Activated naive CD8-positive, alpha-beta T cell treated with anti-CD3 and anti-CD28 coated beads, Interleukin-2, amount 10 ng/mL, durations not matched to agents 7 days and 5 days (primary cell): ENCODE data around the gene RHOB. TPM values are rescaled to one million over a fixed set of nuclear protein-coding genes. Genes with fewer than 3 reads are reported as not detected.
"Not testable (repeated sequence)": the region's sequence is repeated elsewhere in the genome, so short reads cannot be mapped to it uniquely, and the experiment has no call there.

Experiments
- ATAC-seq: fragments of 150-1000 bp; cut with Tn5 transposase; one replicate; pipeline ENCODE4 v1.10.0; 2021; ENCODE audit warnings: low read depth, moderate library complexity
- POLR2A ChIA-PET: fragments of 350-600 bp; sonication (Branson Sonifier 250); formaldehyde crosslinking; loops from one replicate; lab custom pipeline; 2021; ENCODE audit warnings: antibody characterized with exemption; lab: Charles Lee
- DNase-seq: peaks from one replicate; pipeline ENCODE4 v3.0.0; 2021
- H3K27ac Mint-ChIP-seq: one replicate; pipeline ENCODE4 v1.8.0; 2022; ENCODE audit warnings: mild to moderate bottlenecking, mixed read lengths
- H3K27me3 Mint-ChIP-seq: one replicate; pipeline ENCODE4 v1.8.0; 2022; ENCODE audit warnings: mild to moderate bottlenecking, moderate library complexity, mixed read lengths
- H3K36me3 Mint-ChIP-seq: one replicate; pipeline ENCODE4 v1.8.0; 2021; ENCODE audit warnings: mild to moderate bottlenecking, mixed read lengths
- H3K4me1 Mint-ChIP-seq: one replicate; pipeline ENCODE4 v1.8.0; 2021; ENCODE audit warnings: mixed read lengths
- H3K4me3 Mint-ChIP-seq: one replicate; pipeline ENCODE4 v1.8.0; 2022; ENCODE audit warnings: mild to moderate bottlenecking, moderate library complexity, mixed read lengths
- H3K9me3 Mint-ChIP-seq: one replicate; pipeline ENCODE4 v1.8.0; 2021; ENCODE audit warnings: mixed read lengths
- total RNA-seq, 2 experiments: library from RNA; stranded (reverse); gene quantifications; one replicate each; pipeline ENCODE4 v1.2.3, GENCODE V29; 2021

The RHOB gene
- total RNA-seq, 2 experiments from 2014 or later, result 12.1 to 12.7 TPM

GRCh38 chr2:20456116-20456571, 9.3 kb downstream of the RHOB start:
- DNase-seq (no peak), ATAC-seq (no peak)
- Mint-ChIP-seq H3K4me3 (no peak overlapping the region), H3K4me1 (no peaks in the 10 kb centered on the region), H3K27me3 (peaks cover 32% of the 10 kb centered on the region), H3K27ac (no peak overlapping the region), H3K36me3 (no peaks in the 10 kb centered on the region), H3K9me3 (no peaks in the 10 kb centered on the region)
- POLR2A ChIA-PET, result no interaction called here

DNA sequence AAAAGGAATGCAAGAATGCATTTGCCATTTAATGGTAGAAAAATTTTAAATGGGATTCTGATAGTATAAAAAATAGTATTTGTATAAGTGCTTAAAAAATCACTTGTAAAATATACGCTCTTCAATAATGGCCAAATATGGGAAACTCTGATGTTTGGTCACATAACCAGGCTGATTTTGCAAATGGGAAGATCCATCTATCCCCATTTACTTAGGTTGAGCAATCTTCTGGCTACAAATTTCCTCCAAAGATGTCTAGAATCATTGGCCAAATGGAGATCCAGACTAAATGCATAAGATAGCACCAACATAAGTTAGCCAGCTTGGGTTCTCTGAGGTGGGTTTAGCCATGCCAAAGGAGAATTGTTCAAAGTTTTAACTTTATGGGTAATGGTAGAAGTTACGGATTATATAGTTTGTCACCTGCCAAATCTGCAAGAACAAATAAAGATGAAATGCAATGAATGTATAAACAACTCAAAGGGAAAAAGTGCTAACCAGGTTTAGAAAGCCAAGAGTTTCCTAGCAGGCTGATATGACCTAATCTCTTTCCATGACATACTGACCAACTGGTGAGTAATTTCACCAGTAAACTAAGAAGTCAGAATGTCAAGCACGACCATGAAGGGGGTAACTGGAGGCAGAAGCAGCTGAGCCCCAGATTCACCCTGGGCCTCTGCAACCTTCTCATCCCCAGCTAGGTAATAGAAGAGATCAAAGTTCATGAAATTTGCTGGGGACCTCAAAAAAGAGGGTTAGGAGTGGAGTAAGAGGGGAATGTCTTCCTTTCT, 10.0 kb downstream of the RHOB start:
- no peaks in the 10 kb centered on the region for H3K4me1 Mint-ChIP-seq
- ATAC-seq (no peak), DNase-seq (no peak)
- peaks cover 30% of the 10 kb centered on the region for H3K27me3 Mint-ChIP-seq
- POLR2A ChIA-PET, result no interaction called here
- no peaks in the 10 kb centered on the region for H3K36me3 Mint-ChIP-seq
- H3K4me3 Mint-ChIP-seq, result no peak overlapping the region
- H3K27ac Mint-ChIP-seq, result no peak overlapping the region
- peaks cover 3% of the 10 kb centered on the region for H3K9me3 Mint-ChIP-seq

- DNase-seq, result no peak
- Mint-ChIP-seq H3K27me3 (peaks cover 33% of the 10 kb centered on the region), H3K27ac (no peak overlapping the region), H3K4me3 (no peak overlapping the region), H3K36me3 (no peaks in the 10 kb centered on the region), H3K9me3 (peaks cover 3% of the 10 kb centered on the region), H3K4me1 (no peaks in the 10 kb centered on the region)
- no peak for ATAC-seq
- POLR2A ChIA-PET, result no interaction called here
Observed at GRCh38 chr2:20457661-20458630, 11.1 kb downstream of the RHOB start.

- H3K4me3 Mint-ChIP-seq, POLR2A ChIA-PET, H3K27ac Mint-ChIP-seq, H3K36me3 Mint-ChIP-seq, DNase-seq, H3K4me1 Mint-ChIP-seq, H3K9me3 Mint-ChIP-seq, ATAC-seq: not testable (repeated sequence)
- peaks cover 36% of the 10 kb centered on the region for H3K27me3 Mint-ChIP-seq
Observed at GRCh38 chr2:20458737-20459484, 12.0 kb downstream of the RHOB start.

GRCh38 chr2:20465716-20466394, 19.0 kb downstream of the RHOB start:
- no peak for ATAC-seq
- POLR2A ChIA-PET, result no interaction called here
- H3K27me3 Mint-ChIP-seq, result peaks cover 21% of the 10 kb centered on the region
- DNase-seq, result no peak
- peaks cover 3% of the 10 kb centered on the region for H3K9me3 Mint-ChIP-seq
- no peaks in the 10 kb centered on the region for H3K4me1 Mint-ChIP-seq
- H3K4me3 Mint-ChIP-seq, result no peak overlapping the region
- no peak overlapping the region for H3K27ac Mint-ChIP-seq
- no peaks in the 10 kb centered on the region for H3K36me3 Mint-ChIP-seq

GRCh38 chr2:20467789-20468548, 21.1 kb downstream of the RHOB start:
- no peak for ATAC-seq
- peaks cover 4% of the 10 kb centered on the region for H3K27me3 Mint-ChIP-seq
- POLR2A ChIA-PET, result no interaction called here

DNA sequence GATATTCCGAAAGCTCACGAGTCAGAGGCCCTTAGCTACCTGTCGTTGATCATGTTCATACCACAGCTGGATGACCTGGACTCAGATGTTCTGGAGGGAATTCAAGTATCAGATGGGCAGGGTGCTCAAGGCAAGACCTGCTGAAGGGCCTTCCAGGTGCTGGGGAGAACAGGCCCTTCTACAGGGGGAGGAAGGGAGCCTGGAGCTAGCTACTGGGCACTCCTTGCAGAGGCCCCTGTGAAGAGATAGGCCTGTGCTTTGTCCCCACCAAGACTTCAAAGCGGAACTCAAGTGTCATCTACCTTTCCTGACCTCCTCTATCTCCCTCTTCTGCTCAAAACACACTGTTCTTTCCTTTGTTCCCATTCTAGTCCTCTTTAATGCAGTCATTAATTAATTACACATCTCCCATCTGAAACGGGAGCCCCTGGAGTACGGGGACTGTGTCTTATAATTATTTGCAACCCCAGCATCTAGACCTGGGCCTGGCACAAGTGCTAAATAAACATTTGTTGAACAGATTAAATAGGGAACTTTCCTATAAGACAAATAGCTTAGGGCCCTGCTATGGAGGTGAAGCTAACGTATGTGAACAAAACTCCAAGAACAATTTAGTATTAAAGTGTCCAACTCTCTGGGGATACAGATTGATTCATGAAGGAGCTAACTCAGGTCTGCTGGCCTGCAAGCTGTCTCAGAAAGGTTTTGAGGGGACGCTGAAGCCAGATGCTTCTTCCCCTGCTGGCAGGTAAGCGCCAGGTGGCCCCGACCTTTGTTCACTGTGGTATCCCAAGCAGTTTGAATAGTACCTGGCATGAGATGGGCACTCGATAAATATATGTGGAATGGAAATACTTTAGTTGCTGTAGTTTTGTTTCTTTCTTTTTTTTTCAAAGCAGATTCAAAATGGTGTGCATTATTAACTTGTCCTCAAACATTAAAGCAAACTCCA, 22.0 kb downstream of the RHOB start:
- POLR2A ChIA-PET, result no interaction called here
- no peaks in the 10 kb centered on the region for H3K36me3 Mint-ChIP-seq
- no peak overlapping the region for H3K4me3 Mint-ChIP-seq
- no peak overlapping the region for H3K27ac Mint-ChIP-seq
- no peaks in the 10 kb centered on the region for H3K27me3 Mint-ChIP-seq
- no peaks in the 10 kb centered on the region for H3K4me1 Mint-ChIP-seq
- ATAC-seq, result no peak
- H3K9me3 Mint-ChIP-seq, result no peaks in the 10 kb centered on the region
- DNase-seq, result no peak

More at GRCh38 chr2:20467789-20468548, 21.1 kb downstream of the RHOB start:
- Mint-ChIP-seq H3K27ac (no peak overlapping the region), H3K9me3 (no peaks in the 10 kb centered on the region), H3K4me1 (no peaks in the 10 kb centered on the region), H3K4me3 (no peak overlapping the region), H3K36me3 (no peaks in the 10 kb centered on the region)
- DNase-seq, result no peak

DNA sequence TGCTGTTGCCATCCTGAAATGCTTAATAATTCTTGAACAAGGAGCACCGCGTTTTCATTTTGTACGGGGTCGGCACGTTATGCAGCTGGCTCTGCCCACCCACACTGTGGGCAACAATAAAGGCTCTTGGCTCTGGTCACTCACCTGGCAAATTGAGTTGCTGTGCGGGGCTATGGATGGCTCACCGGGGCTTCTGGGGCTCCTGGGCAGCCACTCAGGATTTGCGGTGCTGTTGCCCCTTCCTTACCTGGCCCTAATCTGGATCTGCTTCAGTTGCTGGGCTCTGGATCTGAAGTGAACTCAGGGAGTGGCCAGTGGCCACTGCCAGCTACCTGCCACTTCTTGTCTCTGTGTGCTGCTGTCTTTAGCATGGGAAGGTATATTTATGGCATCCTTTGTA, 22.7 kb downstream of the RHOB start:
- Mint-ChIP-seq H3K27me3 (no peaks in the 10 kb centered on the region), H3K4me1 (no peaks in the 10 kb centered on the region), H3K36me3 (no peaks in the 10 kb centered on the region), H3K4me3 (no peak overlapping the region), H3K9me3 (no peaks in the 10 kb centered on the region), H3K27ac (no peak overlapping the region)
- POLR2A ChIA-PET, result no interaction called here
- ATAC-seq (no peak), DNase-seq (no peak)

DNA sequence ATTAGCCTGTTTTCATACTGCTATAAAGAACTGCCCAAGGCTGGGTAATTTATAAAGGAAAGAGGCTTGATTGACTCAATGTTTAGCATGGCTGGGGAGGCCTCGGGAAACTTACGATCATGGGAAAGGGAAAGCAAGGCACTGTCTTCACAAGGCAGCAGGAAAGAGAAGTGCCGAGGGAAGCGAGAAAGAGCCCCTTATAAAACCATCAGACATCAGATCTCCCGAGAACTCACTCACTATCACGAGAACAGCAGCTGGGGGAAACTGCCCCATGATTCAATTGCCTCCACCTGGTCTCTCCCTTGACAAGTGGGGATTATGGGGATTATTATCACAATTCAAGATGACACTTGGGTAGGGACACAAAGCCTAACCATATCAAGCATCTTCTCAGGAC, 23.3 kb downstream of the RHOB start:
- POLR2A ChIA-PET, result no interaction called here
- ATAC-seq (no peak), DNase-seq (no peak)
- no peaks in the 10 kb centered on the region for H3K27me3 Mint-ChIP-seq
- H3K4me1 Mint-ChIP-seq, result no peaks in the 10 kb centered on the region
- no peak overlapping the region for H3K27ac Mint-ChIP-seq
- H3K36me3 Mint-ChIP-seq, result no peaks in the 10 kb centered on the region
- H3K4me3 Mint-ChIP-seq, result no peak overlapping the region
- no peaks in the 10 kb centered on the region for H3K9me3 Mint-ChIP-seq

DNA sequence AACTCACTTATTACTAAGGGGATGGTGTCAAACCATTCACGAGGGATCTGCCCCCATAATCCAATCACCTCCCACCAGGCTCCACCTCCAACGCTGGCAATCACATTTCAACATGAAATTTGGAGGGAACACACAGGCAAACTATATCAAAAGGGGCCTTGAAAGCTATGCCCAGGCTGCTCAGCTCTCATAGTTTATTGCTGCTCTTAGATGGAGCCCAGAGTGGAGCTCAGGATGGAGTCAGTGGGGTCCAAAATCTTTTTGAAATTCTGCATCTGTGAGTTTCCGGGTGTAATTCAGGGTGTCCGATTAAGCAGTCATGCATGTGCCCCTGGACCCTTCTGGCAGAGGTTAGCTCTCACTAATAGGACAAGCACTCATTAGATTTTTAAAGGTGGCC, 24.3 kb downstream of the RHOB start:
- Mint-ChIP-seq H3K36me3 (no peaks in the 10 kb centered on the region), H3K4me1 (no peaks in the 10 kb centered on the region), H3K27me3 (peaks cover 4% of the 10 kb centered on the region), H3K27ac (no peak overlapping the region), H3K9me3 (no peaks in the 10 kb centered on the region), H3K4me3 (no peak overlapping the region)
- POLR2A ChIA-PET, result no interaction called here
- ATAC-seq, result no peak
- no peak for DNase-seq

GRCh38 chr2:20471902-20472559, 25.2 kb downstream of the RHOB start:
- Mint-ChIP-seq H3K4me3 (no peak overlapping the region), H3K27ac (no peak overlapping the region), H3K36me3 (no peaks in the 10 kb centered on the region), H3K9me3 (no peaks in the 10 kb centered on the region), H3K27me3 (peaks cover 4% of the 10 kb centered on the region), H3K4me1 (no peaks in the 10 kb centered on the region)
- POLR2A ChIA-PET, result no interaction called here
- ATAC-seq, result no peak
- DNase-seq, result no peak
